ENCODE data around the gene CFAP20.

The CFAP20 gene

GRCh38 chr16:58123896-58124600, 5.1 kb downstream of the CFAP20 start:
- no peak for DNase-seq

GRCh38 chr16:58121132-58121531, 8.0 kb downstream of the CFAP20 start:
- no peak for DNase-seq

GRCh38 chr16:58120234-58120633, 8.9 kb downstream of the CFAP20 start:
- no peak for DNase-seq

GRCh38 chr16:58119509-58119845, 9.7 kb downstream of the CFAP20 start:
- DNase-seq: no peak

GRCh38 chr16:58118801-58119508, 10.2 kb downstream of the CFAP20 start:
- no peak for DNase-seq

- DNase-seq: no peak
These were observed 12.7 kb downstream of the CFAP20 start for GRCh38 chr16:58116529-58116928.

- no peak for DNase-seq
These were observed 13.1 kb downstream of the CFAP20 start for GRCh38 chr16:58116081-58116480.

GRCh38 chr16:58114827-58115825, 14.1 kb downstream of the CFAP20 start:
- no peak for DNase-seq

GRCh38 chr16:58111302-58111627, 17.9 kb downstream of the CFAP20 start:
- DNase-seq: no peak

- no peak for DNase-seq
These were observed 18.4 kb downstream of the CFAP20 start for GRCh38 chr16:58110571-58111301.

- DNase-seq: no peak
These were observed 19.3 kb downstream of the CFAP20 start for GRCh38 chr16:58109881-58110280.

GRCh38 chr16:58109330-58109729, 19.9 kb downstream of the CFAP20 start:
- DNase-seq: no peak

- no peak for DNase-seq
These were observed 21.5 kb downstream of the CFAP20 start for GRCh38 chr16:58107709-58108108.

GRCh38 chr16:58107228-58107627, 22.0 kb downstream of the CFAP20 start:
- no peak for DNase-seq

GRCh38 chr16:58105631-58106030, 23.6 kb downstream of the CFAP20 start:
- no peak for DNase-seq

- DNase-seq: no peak
These were observed 26.4 kb downstream of the CFAP20 start for GRCh38 chr16:58102665-58103392.

GRCh38 chr16:58099956-58100300, 29.3 kb downstream of the CFAP20 start:
- no peak for DNase-seq

- no peak for DNase-seq
These were observed 29.9 kb downstream of the CFAP20 start for GRCh38 chr16:58099097-58099955.

- no peak for DNase-seq
These were observed 30.7 kb downstream of the CFAP20 start for GRCh38 chr16:58098207-58099096.

- DNase-seq: no peak
These were observed 32.9 kb downstream of the CFAP20 start for GRCh38 chr16:58096249-58096648.

Data from activated T-cell treated with anti-CD3 and anti-CD28 coated beads, Interleukin-2, amount 50 U/mL, for 1 hour (primary cell).